Frontal cortex (tissue), 4 donors: Measurements from ENCODE around the gene ACOX3. TPM values are rescaled to one million over a fixed set of nuclear protein-coding genes. Genes with fewer than 3 reads are reported as not detected.
"Not testable (repeated sequence)": the region's sequence is repeated elsewhere in the genome, so short reads cannot be mapped to it uniquely, and the experiment has no call there.

Experiments
- DNase-seq, 2 donors: peaks; one replicate each; pipeline ENCODE4 v3.0.0; 2012; ENCODE audit warnings: low spot score in 2 of 2
- FAIRE-seq: peaks from 2 replicates; lab custom pipeline; 2012; peaks lifted over from hg19 to GRCh38; lab: Jason Lieb, UNC
- total RNA-seq: library from RNA; depleted of rRNA; stranded (reverse); fragments of >200 nt; gene quantifications from one replicate; pipeline ENCODE4 v1.2.3, GENCODE V29; 2014
- donor health status: control.
- donor health status: control.
- donor health status: control.

The ACOX3 gene
- 26.1 TPM for total RNA-seq

GRCh38 chr4:8440492-8441311 is at the start of gene ACOX3, which contains the start of gene TRMT44:
Gene ACOX3, minus strand, starts transcription at chr4:8440723. Its CDS starts 24,202 bp downstream, at chr4:8416521.
Gene TRMT44, plus strand, starts transcription at chr4:8440777. Its CDS starts 46 bp downstream, at chr4:8440823.
- DNase-seq (peak; percentile 88 to 91), FAIRE-seq (no peak)

- DNase-seq = no peak
- FAIRE-seq = no peak
Measured at GRCh38 chr4:8488791-8489369, 48.4 kb upstream of the ACOX3 start.

- FAIRE-seq, DNase-seq: not testable (repeated sequence)
Measured at GRCh38 chr4:8486643-8487042, 46.1 kb upstream of the ACOX3 start.

- FAIRE-seq = no peak
- DNase-seq = no peak
Measured at GRCh38 chr4:8480221-8480620, 39.7 kb upstream of the ACOX3 start.

GRCh38 chr4:8478801-8479744 is 38.5 kb upstream of the ACOX3 start:
- no peak for DNase-seq
- FAIRE-seq = no peak

GRCh38 chr4:8478371-8478770 is 37.8 kb upstream of the ACOX3 start:
- no peak for DNase-seq

GRCh38 chr4:8477676-8478075 is 37.2 kb upstream of the ACOX3 start:
- no peak for FAIRE-seq

More at GRCh38 chr4:8478371-8478770, 37.8 kb upstream of the ACOX3 start:
- FAIRE-seq = no peak

GRCh38 chr4:8477095-8477635 is 36.6 kb upstream of the ACOX3 start:
- DNase-seq (no peak), FAIRE-seq (no peak)

More at GRCh38 chr4:8477676-8478075, 37.2 kb upstream of the ACOX3 start:
- no peak for DNase-seq

- FAIRE-seq (no peak), DNase-seq (no peak)
Measured at GRCh38 chr4:8475751-8476575, 35.4 kb upstream of the ACOX3 start.

GRCh38 chr4:8474856-8475255 is 34.3 kb upstream of the ACOX3 start:
- DNase-seq (no peak), FAIRE-seq (no peak)

- DNase-seq (no peak), FAIRE-seq (no peak)
Measured at GRCh38 chr4:8473920-8474590, 33.5 kb upstream of the ACOX3 start.

- no peak for FAIRE-seq
- DNase-seq = no peak
Measured at GRCh38 chr4:8473198-8473919, 32.8 kb upstream of the ACOX3 start.

GRCh38 chr4:8472689-8473197 is 32.2 kb upstream of the ACOX3 start:
- DNase-seq (no peak), FAIRE-seq (no peak)

- DNase-seq (no peak), FAIRE-seq (no peak)
Measured at GRCh38 chr4:8472158-8472688, 31.7 kb upstream of the ACOX3 start.

GRCh38 chr4:8471211-8471875 is 30.8 kb upstream of the ACOX3 start:
- FAIRE-seq (no peak), DNase-seq (no peak)

- DNase-seq = no peak
- no peak for FAIRE-seq
Measured at GRCh38 chr4:8470451-8471024, 30.0 kb upstream of the ACOX3 start.

GRCh38 chr4:8469550-8469949 is 29.0 kb upstream of the ACOX3 start:
- DNase-seq = no peak
- FAIRE-seq = no peak
